ENCODE measurements around the gene CALML5.

CALML5 gene

DNA sequence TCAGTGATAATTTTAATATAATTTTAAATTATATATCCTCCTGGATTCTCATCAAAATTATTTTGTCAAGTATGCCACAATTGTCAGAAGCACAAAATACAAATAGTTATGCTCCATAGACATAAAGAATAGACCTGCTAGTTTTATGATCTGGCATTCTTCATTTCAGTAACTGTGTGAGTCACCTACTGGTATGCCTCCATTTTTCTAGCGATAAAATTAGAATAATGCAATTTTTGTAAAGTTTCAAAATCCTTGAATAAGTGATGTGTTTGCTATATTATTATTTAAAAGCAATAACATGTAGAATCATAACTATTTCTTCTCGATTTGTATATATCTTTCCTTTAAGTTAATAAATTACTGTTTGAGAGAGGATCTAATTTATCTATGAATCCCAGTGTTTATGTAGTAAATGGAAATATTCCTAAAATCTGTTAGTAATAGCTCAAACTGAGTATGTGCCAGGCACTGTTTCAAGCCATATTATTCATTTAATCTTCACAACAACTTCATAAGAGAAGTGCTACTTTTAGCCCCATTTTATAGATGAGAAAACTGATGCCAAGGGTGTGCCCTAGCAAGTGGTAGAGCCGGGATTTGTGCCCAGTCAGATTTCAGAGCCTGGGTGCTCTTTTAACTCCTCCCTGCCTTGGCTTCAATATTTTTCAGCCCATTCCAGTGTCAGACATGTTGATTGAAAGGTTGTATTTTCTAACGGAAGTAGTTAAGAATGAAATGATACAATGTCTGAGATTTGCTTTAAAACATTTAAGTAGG is 48.6 kb downstream of the CALML5 start:
- peaks cover 10% of the 10 kb centered on the region; the same call in 1 of the 2 replicates for H3F3A ChIP-seq (ENCODE audit: insufficient read depth)
- H3K79me2 ChIP-seq (ENCODE audit: insufficient read depth, low read length): peaks cover 31% of the 10 kb centered on the region
- H3K36me3 ChIP-seq (ENCODE audit: low read length): peaks cover 30% of the 10 kb centered on the region; the same call in 1 of the 2 replicates
- H3K9me3 ChIP-seq (ENCODE audit: insufficient read depth, low read length): no peaks in the 10 kb centered on the region
- H2AFZ ChIP-seq (ENCODE audit: low read depth, low read length, severe bottlenecking): no peak overlapping the region
- TF ChIP-seq CTCF (IDR thresholded peaks at IDR 0.05; ENCODE audit: insufficient read depth, low read length, poor library complexity, severe bottlenecking) (no peak), EZH2phosphoT487 (conservative IDR thresholded peaks at IDR 0.05; ENCODE audit: low read length) (no peak)
- no peak overlapping the region for H3K27ac ChIP-seq (ENCODE audit: low read depth, low read length)
- H3K9ac ChIP-seq (ENCODE audit: low read length): no peak overlapping the region
- no peaks in the 10 kb centered on the region for H3K27me3 ChIP-seq (ENCODE audit: low read length)
- H3K9me2 ChIP-seq (replicated peaks; ENCODE audit: insufficient read depth, low read length): no peaks in the 10 kb centered on the region
- no peak overlapping the region for H3K4me3 ChIP-seq (ENCODE audit: insufficient read depth, low read length, poor library complexity, severe bottlenecking)
- no peaks in the 10 kb centered on the region for H4K20me1 ChIP-seq (ENCODE audit: low read depth, low read length)
- no peak overlapping the region for H3K4me2 ChIP-seq (ENCODE audit: low read depth, low read length, poor library complexity, severe bottlenecking)

GRCh38 chr10:5449823-5450222 is 49.5 kb downstream of the CALML5 start:
- TF ChIP-seq EZH2phosphoT487 (conservative IDR thresholded peaks at IDR 0.05; ENCODE audit: low read length) (no peak), CTCF (IDR thresholded peaks at IDR 0.05; ENCODE audit: insufficient read depth, low read length, poor library complexity, severe bottlenecking) (no peak)
- no peak overlapping the region for H3K4me3 ChIP-seq (ENCODE audit: insufficient read depth, low read length, poor library complexity, severe bottlenecking)
- H3K79me2 ChIP-seq (ENCODE audit: insufficient read depth, low read length): peaks cover 31% of the 10 kb centered on the region
- peaks cover 20% of the 10 kb centered on the region; the same call in 1 of the 2 replicates for H3F3A ChIP-seq (ENCODE audit: insufficient read depth)
- no peak overlapping the region for H3K27ac ChIP-seq (ENCODE audit: low read depth, low read length)
- no peaks in the 10 kb centered on the region for H3K9me3 ChIP-seq (ENCODE audit: insufficient read depth, low read length)
- H3K4me2 ChIP-seq (ENCODE audit: low read depth, low read length, poor library complexity, severe bottlenecking): no peak overlapping the region
- peaks cover 21% of the 10 kb centered on the region; the same call in 1 of the 2 replicates for H3K36me3 ChIP-seq (ENCODE audit: low read length)
- no peak overlapping the region for H2AFZ ChIP-seq (ENCODE audit: low read depth, low read length, severe bottlenecking)
- H3K9me2 ChIP-seq (replicated peaks; ENCODE audit: insufficient read depth, low read length): no peaks in the 10 kb centered on the region
- no peaks in the 10 kb centered on the region for H4K20me1 ChIP-seq (ENCODE audit: low read depth, low read length)
- no peak overlapping the region for H3K9ac ChIP-seq (ENCODE audit: low read length)
- no peaks in the 10 kb centered on the region for H3K27me3 ChIP-seq (ENCODE audit: low read length)

DNA sequence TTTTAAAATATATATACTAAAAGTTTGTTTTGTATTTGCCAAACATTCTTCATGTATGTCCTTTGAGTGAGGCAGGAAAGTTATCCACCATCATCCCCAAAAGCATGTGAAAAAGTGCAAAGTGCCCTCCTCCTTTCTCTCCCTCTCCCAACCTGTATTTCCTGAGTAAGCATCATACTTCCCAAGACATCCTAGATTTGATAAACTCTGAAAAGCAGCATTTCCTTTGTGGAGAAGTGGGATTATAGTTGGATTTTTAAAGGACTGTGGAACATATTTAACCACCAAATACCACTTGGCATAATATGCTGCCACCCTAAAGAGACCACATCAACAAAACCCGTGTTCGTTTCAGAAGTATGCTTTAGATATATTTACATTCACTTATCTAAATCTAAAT is 50.1 kb downstream of the CALML5 start:
- TF ChIP-seq CTCF (IDR thresholded peaks at IDR 0.05; ENCODE audit: insufficient read depth, low read length, poor library complexity, severe bottlenecking) (no peak), EZH2phosphoT487 (conservative IDR thresholded peaks at IDR 0.05; ENCODE audit: low read length) (no peak)
- no peaks in the 10 kb centered on the region for H3K9me3 ChIP-seq (ENCODE audit: insufficient read depth, low read length)
- no peaks in the 10 kb centered on the region for H4K20me1 ChIP-seq (ENCODE audit: low read depth, low read length)
- H3K79me2 ChIP-seq (ENCODE audit: insufficient read depth, low read length): peaks cover 31% of the 10 kb centered on the region
- peaks cover 18% of the 10 kb centered on the region; the same call in 1 of the 2 replicates for H3K36me3 ChIP-seq (ENCODE audit: low read length)
- H2AFZ ChIP-seq (ENCODE audit: low read depth, low read length, severe bottlenecking): no peak overlapping the region
- no peak overlapping the region for H3K4me3 ChIP-seq (ENCODE audit: insufficient read depth, low read length, poor library complexity, severe bottlenecking)
- H3K9ac ChIP-seq (ENCODE audit: low read length): no peak overlapping the region
- H3K27me3 ChIP-seq (ENCODE audit: low read length): no peaks in the 10 kb centered on the region
- H3K9me2 ChIP-seq (replicated peaks; ENCODE audit: insufficient read depth, low read length): no peaks in the 10 kb centered on the region
- peaks cover 21% of the 10 kb centered on the region; the same call in 1 of the 2 replicates for H3F3A ChIP-seq (ENCODE audit: insufficient read depth)
- no peak overlapping the region for H3K27ac ChIP-seq (ENCODE audit: low read depth, low read length)
- no peak overlapping the region for H3K4me2 ChIP-seq (ENCODE audit: low read depth, low read length, poor library complexity, severe bottlenecking)
